Brain microvascular endothelial cell (primary cell): ENCODE data around the gene CACNA1B.

Experiments
- DNase-seq: peaks from one replicate; pipeline ENCODE4 v3.0.0-alpha.2; 2020
- H3K27ac ChIP-seq: fragments of 250-450 bp; sonication (Bioruptor Pico); 2 replicates; pipeline ENCODE4 v1.5.1; 2020; ENCODE audit warnings: mild to moderate bottlenecking, moderate library complexity
- H3K27me3 ChIP-seq: fragments of 250-450 bp; sonication (Bioruptor Pico); replicated peaks from 2 replicates; pipeline ENCODE4 v1.5.1; 2020; ENCODE audit warnings: mild to moderate bottlenecking
- H3K36me3 ChIP-seq: fragments of 250-450 bp; sonication (Bioruptor Pico); replicated peaks from 2 replicates; pipeline ENCODE4 v1.5.1; 2020; ENCODE audit warnings: mild to moderate bottlenecking
- H3K4me3 ChIP-seq: 2 replicates; pipeline ENCODE4 v1.5.1; 2011; ENCODE audit warnings: low read depth, mild to moderate bottlenecking, control low read depth, low read length, moderate library complexity
- in situ Hi-C: cut with HindIII; loops from 2 replicates; pipeline ENCODE4 v1.10.0; 2017; ENCODE audit warnings: low sequenced_read_pairs, low pct_ligation_motif_present
- TF ChIP-seq, protein P1 (sequence below): IDR thresholded peaks from 2 replicates; pipeline ENCODE4 v1.5.1; 2011; ENCODE audit warnings: low read depth, mild to moderate bottlenecking, moderate library complexity, low read length, control low read depth, inconsistent platforms; ENCODE audit errors: missing control alignments

CACNA1B gene

GRCh38 chr9:137873408-137873807, 4.2 kb upstream of the CACNA1B start:
- H3K4me3 ChIP-seq, result no peak overlapping the region
- in situ Hi-C loops, result no loop called here
- DNase-seq, result no peak
- H3K36me3 ChIP-seq, result no peaks in the 10 kb centered on the region
- TF ChIP-seq, protein P1, sequence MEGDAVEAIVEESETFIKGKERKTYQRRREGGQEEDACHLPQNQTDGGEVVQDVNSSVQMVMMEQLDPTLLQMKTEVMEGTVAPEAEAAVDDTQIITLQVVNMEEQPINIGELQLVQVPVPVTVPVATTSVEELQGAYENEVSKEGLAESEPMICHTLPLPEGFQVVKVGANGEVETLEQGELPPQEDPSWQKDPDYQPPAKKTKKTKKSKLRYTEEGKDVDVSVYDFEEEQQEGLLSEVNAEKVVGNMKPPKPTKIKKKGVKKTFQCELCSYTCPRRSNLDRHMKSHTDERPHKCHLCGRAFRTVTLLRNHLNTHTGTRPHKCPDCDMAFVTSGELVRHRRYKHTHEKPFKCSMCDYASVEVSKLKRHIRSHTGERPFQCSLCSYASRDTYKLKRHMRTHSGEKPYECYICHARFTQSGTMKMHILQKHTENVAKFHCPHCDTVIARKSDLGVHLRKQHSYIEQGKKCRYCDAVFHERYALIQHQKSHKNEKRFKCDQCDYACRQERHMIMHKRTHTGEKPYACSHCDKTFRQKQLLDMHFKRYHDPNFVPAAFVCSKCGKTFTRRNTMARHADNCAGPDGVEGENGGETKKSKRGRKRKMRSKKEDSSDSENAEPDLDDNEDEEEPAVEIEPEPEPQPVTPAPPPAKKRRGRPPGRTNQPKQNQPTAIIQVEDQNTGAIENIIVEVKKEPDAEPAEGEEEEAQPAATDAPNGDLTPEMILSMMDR, result no peak
- H3K27me3 ChIP-seq, result no peaks in the 10 kb centered on the region
- H3K27ac ChIP-seq, result no peak overlapping the region

DNA sequence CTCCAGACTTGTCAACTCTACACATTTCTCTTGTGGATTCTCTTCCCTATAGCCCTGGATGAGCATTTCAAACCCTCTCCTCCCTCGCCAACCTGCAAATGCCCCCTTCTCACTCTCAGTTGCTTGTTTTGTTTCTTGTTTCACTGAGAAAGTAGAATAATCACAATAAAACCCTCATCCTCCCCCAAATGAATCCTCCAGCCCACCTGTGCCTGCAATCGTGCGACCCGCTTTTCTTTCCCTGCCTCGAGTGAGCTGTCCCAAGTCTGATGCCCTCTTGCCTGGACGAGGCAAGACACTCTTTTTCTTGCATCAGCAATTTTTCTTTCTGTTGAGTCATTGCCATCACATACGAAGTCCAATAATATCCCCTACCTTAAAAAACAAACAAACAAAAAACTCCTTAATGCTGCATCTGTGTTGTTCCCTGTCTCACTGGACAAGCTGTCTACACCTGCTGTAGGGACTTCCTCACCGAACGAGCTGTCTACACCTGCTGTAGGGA, 3.7 kb upstream of the CACNA1B start:
- Histone ChIP-seq H3K4me3 (no peak overlapping the region), H3K27me3 (no peaks in the 10 kb centered on the region)

DNA sequence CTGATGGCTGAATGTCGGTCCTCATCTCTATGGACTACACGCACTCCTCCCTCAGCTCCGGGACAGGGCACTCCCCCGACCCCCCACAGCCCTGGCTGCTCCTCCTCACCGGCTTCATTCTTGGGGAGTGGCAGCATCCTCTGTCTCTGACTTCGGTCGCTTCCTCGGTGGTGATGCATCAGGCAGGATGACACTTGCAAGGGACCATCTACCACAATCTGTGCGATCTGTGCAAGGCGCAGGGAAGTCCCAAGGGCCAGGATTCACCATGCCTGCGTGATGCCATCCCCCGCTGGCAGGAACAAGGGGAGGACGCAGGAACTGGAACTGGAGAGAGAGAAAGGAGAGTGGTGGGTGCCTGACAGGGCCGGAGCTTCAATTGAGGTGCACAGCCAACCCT, 2.2 kb upstream of the CACNA1B start:
- no peak for DNase-seq
- Histone ChIP-seq H3K4me3 (no peak overlapping the region), H3K36me3 (no peaks in the 10 kb centered on the region), H3K27ac (no peak overlapping the region), H3K27me3 (no peaks in the 10 kb centered on the region)
- TF ChIP-seq, protein P1, result no peak
- in situ Hi-C loops, result no loop called here

More for the DNA sequence above, 3.7 kb upstream of the CACNA1B start:
- Histone ChIP-seq H3K36me3 (no peaks in the 10 kb centered on the region), H3K27ac (no peak overlapping the region)
- TF ChIP-seq, protein P1, result no peak
- in situ Hi-C loops, result no loop called here
- no peak for DNase-seq

DNA sequence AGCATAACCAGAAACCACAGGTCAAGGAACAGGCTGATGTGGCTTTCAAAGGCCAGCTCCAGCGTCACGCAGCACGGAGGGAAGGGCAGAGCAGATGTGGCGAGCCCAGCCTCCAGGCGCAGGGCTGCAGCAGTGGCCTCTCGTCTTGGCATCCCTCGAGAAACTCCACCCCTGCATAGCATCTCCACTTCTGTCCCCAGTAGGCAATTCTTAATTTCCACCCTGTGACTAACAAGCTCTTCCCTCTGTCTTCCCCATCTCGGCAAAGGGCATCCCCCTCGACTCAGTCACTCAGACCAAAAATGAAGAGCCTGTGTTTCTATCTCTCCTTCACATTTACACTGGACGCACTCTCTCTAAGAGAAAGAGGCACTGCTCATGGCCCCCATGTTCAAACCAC, 1.7 kb upstream of the CACNA1B start:
- H3K36me3 ChIP-seq, result no peaks in the 10 kb centered on the region
- no peak overlapping the region for H3K4me3 ChIP-seq
- H3K27me3 ChIP-seq, result no peaks in the 10 kb centered on the region
- TF ChIP-seq, protein P1, result no peak
- in situ Hi-C loops, result no loop called here
- DNase-seq, result no peak
- no peak overlapping the region for H3K27ac ChIP-seq

DNA sequence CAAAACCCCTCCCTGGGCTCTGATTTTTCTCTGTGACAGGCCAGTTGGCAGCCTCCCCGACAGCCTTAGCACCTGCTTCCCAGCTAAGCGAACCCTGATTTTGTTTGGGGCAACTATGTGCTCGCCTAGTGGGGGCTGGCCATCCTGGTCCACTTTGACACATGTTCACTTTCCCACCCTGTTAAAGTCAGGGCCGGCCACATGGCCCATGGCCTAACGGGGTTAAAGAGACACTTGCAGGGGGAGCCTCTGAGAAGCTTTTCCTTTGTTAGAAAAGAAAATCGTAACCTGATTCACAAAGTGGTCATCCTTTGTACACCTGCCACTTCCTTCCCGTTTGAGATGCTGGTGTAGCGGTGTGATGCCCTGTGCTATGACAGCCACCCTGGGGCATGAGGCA, 1.3 kb upstream of the CACNA1B start:
- Histone ChIP-seq H3K27ac (no peak overlapping the region), H3K4me3 (no peak overlapping the region), H3K36me3 (no peaks in the 10 kb centered on the region), H3K27me3 (no peaks in the 10 kb centered on the region)
- TF ChIP-seq, protein P1, result no peak
- DNase-seq, result no peak
- in situ Hi-C loops, result no loop called here

DNA sequence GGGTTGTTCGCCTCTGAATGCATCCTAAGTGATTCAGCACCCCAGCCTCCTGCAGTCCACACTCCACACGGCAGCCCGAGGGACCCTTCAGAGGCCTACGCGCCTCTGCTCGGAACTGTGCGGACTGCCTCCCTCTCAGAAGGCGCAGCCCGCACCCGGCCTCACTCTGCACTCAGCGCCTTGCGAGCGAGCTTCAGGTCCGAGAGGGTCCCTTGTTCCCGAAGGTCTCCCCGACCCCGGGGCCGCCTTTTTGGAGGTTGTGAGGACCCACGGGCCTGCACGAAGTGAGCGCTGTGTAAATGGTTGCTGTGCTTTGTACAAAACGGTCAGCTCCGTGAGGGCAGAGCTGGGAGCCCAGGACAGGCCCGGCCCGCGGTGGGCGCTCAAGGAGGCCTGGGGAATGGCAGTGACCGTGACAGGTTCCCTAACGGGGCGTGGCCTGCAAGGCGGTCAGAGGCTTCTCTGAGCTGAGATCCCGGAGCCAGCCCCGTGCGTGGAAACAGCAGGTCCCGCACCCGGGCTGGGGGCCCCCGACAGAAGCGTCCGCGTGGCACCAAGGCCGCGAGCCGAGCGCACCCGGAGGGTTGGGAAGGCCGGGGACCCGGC, 698 bp upstream of the CACNA1B start:
- no peak overlapping the region for H3K4me3 ChIP-seq
- TF ChIP-seq, protein P1, result no peak

More for the DNA sequence above, 698 bp upstream of the CACNA1B start:
- no peaks in the 10 kb centered on the region for H3K36me3 ChIP-seq
- in situ Hi-C loops, result no loop called here
- H3K27me3 ChIP-seq, result no peaks in the 10 kb centered on the region
- H3K27ac ChIP-seq, result no peak overlapping the region
- no peak for DNase-seq
